Astrocyte (in vitro differentiated cells and primary cell): ENCODE data around the gene TCP11. TPM values are rescaled to one million over a fixed set of nuclear protein-coding genes. Genes with fewer than 3 reads are reported as not detected.

Experiments
- DNase-seq: peaks from one replicate; pipeline ENCODE4 v3.0.0-alpha.2; 2010; ENCODE audit warnings: low read depth
- FAIRE-seq: peaks from 2 replicates; lab custom pipeline; 2011; peaks lifted over from hg19 to GRCh38; lab: Jason Lieb, UNC
- H2AFZ ChIP-seq: 2 replicates; pipeline ENCODE4 v1.6.0; 2012; ENCODE audit warnings: low read depth, low read length, inconsistent platforms
- H3K27ac ChIP-seq: 2 replicates; pipeline ENCODE4 v1.5.1; 2011; ENCODE audit warnings: low read depth, low read length, inconsistent platforms
- H3K27me3 ChIP-seq: 2 replicates; pipeline ENCODE4 v1.6.0; 2011; ENCODE audit warnings: low read length, inconsistent platforms; ENCODE audit not compliant: insufficient read depth
- H3K36me3 ChIP-seq: 2 replicates; pipeline ENCODE4 v1.5.1; 2011; ENCODE audit warnings: low read length, inconsistent platforms; ENCODE audit not compliant: insufficient read depth
- H3K4me1 ChIP-seq: 2 replicates; pipeline ENCODE4 v1.5.1; 2011; ENCODE audit warnings: low read length, inconsistent platforms; ENCODE audit not compliant: insufficient read depth
- H3K4me2 ChIP-seq: 2 replicates; pipeline ENCODE4 v1.6.0; 2012; ENCODE audit warnings: low read length, inconsistent platforms
- H3K4me3 ChIP-seq: 2 replicates; pipeline ENCODE4 v1.5.1; 2011; ENCODE audit warnings: low read depth, mild to moderate bottlenecking, low read length, inconsistent platforms; ENCODE audit not compliant: insufficient read depth
- H3K79me2 ChIP-seq: 2 replicates; pipeline ENCODE4 v1.6.0; 2012; ENCODE audit warnings: mild to moderate bottlenecking, low read length, inconsistent platforms; ENCODE audit not compliant: insufficient read depth
- H3K9ac ChIP-seq: 2 replicates; pipeline ENCODE4 v1.6.0; 2012; ENCODE audit warnings: mild to moderate bottlenecking, low read length, inconsistent platforms
- H3K9me3 ChIP-seq: 2 replicates; pipeline ENCODE4 v1.5.1; 2012; ENCODE audit warnings: low read depth, mild to moderate bottlenecking, low read length, inconsistent platforms; ENCODE audit not compliant: insufficient read depth
- H4K20me1 ChIP-seq: 2 replicates; pipeline ENCODE4 v1.6.0; 2012; ENCODE audit warnings: low read length, inconsistent platforms; ENCODE audit not compliant: insufficient read depth
- H3K27ac Mint-ChIP-seq: one replicate; pipeline ENCODE4 v1.8.0; 2021; ENCODE audit warnings: mild to moderate bottlenecking, mixed read lengths; ENCODE audit not compliant: unreplicated experiment
- H3K27me3 Mint-ChIP-seq: one replicate; pipeline ENCODE4 v1.8.0; 2021; ENCODE audit warnings: low read depth, mixed read lengths; ENCODE audit not compliant: unreplicated experiment
- H3K36me3 Mint-ChIP-seq: one replicate; pipeline ENCODE4 v1.8.0; 2021; ENCODE audit warnings: low read depth, mixed read lengths; ENCODE audit not compliant: unreplicated experiment
- H3K4me1 Mint-ChIP-seq: one replicate; pipeline ENCODE4 v1.8.0; 2021; ENCODE audit warnings: low read depth, mixed read lengths; ENCODE audit not compliant: unreplicated experiment
- H3K4me3 Mint-ChIP-seq: one replicate; pipeline ENCODE4 v1.8.0; 2021; ENCODE audit warnings: mild to moderate bottlenecking, moderate library complexity, mixed read lengths; ENCODE audit not compliant: unreplicated experiment
- H3K9me3 Mint-ChIP-seq: one replicate; pipeline ENCODE4 v1.8.0; 2021; ENCODE audit warnings: mild to moderate bottlenecking, mixed read lengths; ENCODE audit not compliant: unreplicated experiment
- EZH2 ChIP-seq: IDR thresholded peaks from 2 replicates; pipeline ENCODE4 v1.6.1; 2012; ENCODE audit warnings: mild to moderate bottlenecking, low read length, inconsistent platforms; ENCODE audit not compliant: insufficient read depth
- total RNA-seq: library from RNA; stranded (reverse); gene quantifications from 2 replicates; pipeline ENCODE4 v1.2.1, GENCODE V29; 2021
- TF ChIP-seq, protein P1 (sequence below): IDR thresholded peaks from 2 replicates; pipeline ENCODE4 v1.5.1; 2011; ENCODE audit warnings: low read depth, mild to moderate bottlenecking, inconsistent platforms, low read length, moderate library complexity; ENCODE audit not compliant: insufficient read depth

The TCP11 gene
- total RNA-seq, 1 donor from 2014 or later = not detected

DNA sequence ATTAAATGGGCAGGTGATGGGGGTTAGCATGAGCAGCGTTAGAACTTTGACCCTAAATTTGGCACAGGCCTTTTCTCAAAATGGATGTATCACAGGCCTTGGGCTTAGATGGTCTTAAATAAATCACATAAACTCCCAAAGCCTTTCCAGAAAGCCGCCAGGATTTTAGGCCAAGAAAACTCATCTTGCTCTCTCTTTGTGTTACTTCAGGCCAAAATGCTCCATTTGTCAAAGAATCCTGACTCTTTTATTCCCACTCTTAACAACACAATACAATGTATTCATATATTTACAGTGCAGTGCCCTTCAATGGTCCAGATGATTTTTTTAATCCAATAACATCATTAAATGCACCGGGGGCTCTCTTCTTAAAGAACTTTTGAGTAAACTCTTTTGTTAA lies 5.9 kb upstream of the TCP11 start:
- TF ChIP-seq, protein P1, sequence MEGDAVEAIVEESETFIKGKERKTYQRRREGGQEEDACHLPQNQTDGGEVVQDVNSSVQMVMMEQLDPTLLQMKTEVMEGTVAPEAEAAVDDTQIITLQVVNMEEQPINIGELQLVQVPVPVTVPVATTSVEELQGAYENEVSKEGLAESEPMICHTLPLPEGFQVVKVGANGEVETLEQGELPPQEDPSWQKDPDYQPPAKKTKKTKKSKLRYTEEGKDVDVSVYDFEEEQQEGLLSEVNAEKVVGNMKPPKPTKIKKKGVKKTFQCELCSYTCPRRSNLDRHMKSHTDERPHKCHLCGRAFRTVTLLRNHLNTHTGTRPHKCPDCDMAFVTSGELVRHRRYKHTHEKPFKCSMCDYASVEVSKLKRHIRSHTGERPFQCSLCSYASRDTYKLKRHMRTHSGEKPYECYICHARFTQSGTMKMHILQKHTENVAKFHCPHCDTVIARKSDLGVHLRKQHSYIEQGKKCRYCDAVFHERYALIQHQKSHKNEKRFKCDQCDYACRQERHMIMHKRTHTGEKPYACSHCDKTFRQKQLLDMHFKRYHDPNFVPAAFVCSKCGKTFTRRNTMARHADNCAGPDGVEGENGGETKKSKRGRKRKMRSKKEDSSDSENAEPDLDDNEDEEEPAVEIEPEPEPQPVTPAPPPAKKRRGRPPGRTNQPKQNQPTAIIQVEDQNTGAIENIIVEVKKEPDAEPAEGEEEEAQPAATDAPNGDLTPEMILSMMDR = no peak
- no peak for TF ChIP-seq EZH2
- H3K4me3 Mint-ChIP-seq = no peak overlapping the region
- no peak overlapping the region for H2AFZ ChIP-seq
- H3K27me3 Mint-ChIP-seq = no peaks in the 10 kb centered on the region
- H4K20me1 ChIP-seq = no peaks in the 10 kb centered on the region
- H3K36me3 ChIP-seq = no peaks in the 10 kb centered on the region
- no peaks in the 10 kb centered on the region for H3K9me3 ChIP-seq
- H3K4me2 ChIP-seq = no peak overlapping the region
- no peak overlapping the region for H3K9ac ChIP-seq
- no peaks in the 10 kb centered on the region for H3K9me3 Mint-ChIP-seq
- H3K36me3 Mint-ChIP-seq = no peaks in the 10 kb centered on the region
- H3K27ac ChIP-seq = no peak overlapping the region
- DNase-seq (no peak), FAIRE-seq (no peak)
- H3K27me3 ChIP-seq = no peaks in the 10 kb centered on the region
- peak overlapping the region; percentile 80 for H3K27ac Mint-ChIP-seq
- H3K4me1 Mint-ChIP-seq = peaks cover 22% of the 10 kb centered on the region
- no peak overlapping the region for H3K4me3 ChIP-seq
- peaks cover 13% of the 10 kb centered on the region for H3K4me1 ChIP-seq
- H3K79me2 ChIP-seq = no peaks in the 10 kb centered on the region

DNA sequence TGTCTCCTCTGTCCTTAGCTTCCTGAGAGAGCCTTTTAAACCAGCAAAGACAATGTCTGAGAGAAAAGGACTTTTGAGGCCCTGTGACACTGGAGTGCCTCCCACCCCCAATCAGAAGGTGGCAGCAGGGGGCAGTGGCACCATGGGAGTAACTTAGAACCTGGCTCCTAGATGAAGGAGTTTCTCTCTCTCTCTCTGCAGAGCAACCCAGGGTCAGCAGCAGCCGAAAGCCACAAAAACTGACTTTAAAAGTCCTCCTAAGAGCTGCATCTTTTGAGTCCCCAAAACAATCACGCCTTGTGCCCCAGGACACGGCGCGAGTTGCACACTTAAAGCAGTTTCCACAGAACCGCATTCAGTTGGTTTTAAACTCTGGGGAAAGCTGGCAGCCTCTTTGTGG lies 5.3 kb upstream of the TCP11 start:
- no peak for FAIRE-seq
- Histone ChIP-seq H3K4me2 (peak overlapping the region; percentile 10), H4K20me1 (no peaks in the 10 kb centered on the region), H3K4me3 (no peak overlapping the region), H3K36me3 (no peaks in the 10 kb centered on the region), H3K9ac (no peak overlapping the region), H2AFZ (peak overlapping the region; percentile 8), H3K9me3 (no peaks in the 10 kb centered on the region), H3K79me2 (no peaks in the 10 kb centered on the region), H3K27ac (no peak overlapping the region), H3K4me1 (peaks cover 13% of the 10 kb centered on the region), H3K27me3 (no peaks in the 10 kb centered on the region)
- no peaks in the 10 kb centered on the region for H3K9me3 Mint-ChIP-seq
- no peaks in the 10 kb centered on the region for H3K36me3 Mint-ChIP-seq
- H3K4me3 Mint-ChIP-seq = no peak overlapping the region
- no peak for DNase-seq
- H3K4me1 Mint-ChIP-seq = peaks cover 22% of the 10 kb centered on the region
- no peak overlapping the region for H3K27ac Mint-ChIP-seq
- H3K27me3 Mint-ChIP-seq = peaks cover 2% of the 10 kb centered on the region
- TF ChIP-seq, protein P1 = peak; percentile 26
- TF ChIP-seq EZH2 = no peak

DNA sequence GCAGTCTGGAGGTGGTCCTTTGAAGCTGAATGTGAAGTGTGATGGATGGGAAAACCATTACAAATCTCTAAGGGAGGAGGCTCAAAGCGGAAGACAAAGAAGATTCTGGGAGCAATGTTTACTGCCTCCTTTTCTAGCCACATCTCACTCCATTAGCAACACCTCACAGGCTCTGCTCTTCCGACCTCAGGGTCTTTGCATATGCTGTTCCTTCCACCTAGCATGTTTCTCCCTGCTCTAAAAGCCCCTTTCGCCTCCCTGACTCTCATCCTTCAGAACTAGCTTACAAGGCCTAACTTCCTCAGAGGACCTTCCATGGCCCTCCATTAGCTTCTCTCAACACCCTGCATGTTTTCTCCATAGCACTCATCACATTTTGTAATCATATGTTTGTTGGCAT lies 4.6 kb upstream of the TCP11 start:
- Histone ChIP-seq H3K9ac (no peak overlapping the region), H2AFZ (no peak overlapping the region), H3K9me3 (no peaks in the 10 kb centered on the region), H3K4me2 (no peak overlapping the region), H3K79me2 (no peaks in the 10 kb centered on the region), H3K36me3 (no peaks in the 10 kb centered on the region), H3K4me1 (peaks cover 13% of the 10 kb centered on the region), H3K27me3 (no peaks in the 10 kb centered on the region), H4K20me1 (no peaks in the 10 kb centered on the region), H3K4me3 (no peak overlapping the region), H3K27ac (no peak overlapping the region)
- Mint-ChIP-seq H3K27me3 (peaks cover 2% of the 10 kb centered on the region), H3K4me1 (peaks cover 22% of the 10 kb centered on the region), H3K27ac (no peak overlapping the region), H3K36me3 (no peaks in the 10 kb centered on the region), H3K9me3 (no peaks in the 10 kb centered on the region), H3K4me3 (no peak overlapping the region)
- TF ChIP-seq EZH2 = no peak
- TF ChIP-seq, protein P1 = no peak
- no peak for DNase-seq
- FAIRE-seq = no peak
